ENCODE data around the gene MYO3B.
"Not testable (repeated sequence)": the region's sequence is repeated elsewhere in the genome, so short reads cannot be mapped to it uniquely, and the experiment has no call there.

Gene MYO3B

GRCh38 chr2:170377500-170378207 lies 199.7 kb downstream of the MYO3B start:
- no peak for DNase-seq

DNA sequence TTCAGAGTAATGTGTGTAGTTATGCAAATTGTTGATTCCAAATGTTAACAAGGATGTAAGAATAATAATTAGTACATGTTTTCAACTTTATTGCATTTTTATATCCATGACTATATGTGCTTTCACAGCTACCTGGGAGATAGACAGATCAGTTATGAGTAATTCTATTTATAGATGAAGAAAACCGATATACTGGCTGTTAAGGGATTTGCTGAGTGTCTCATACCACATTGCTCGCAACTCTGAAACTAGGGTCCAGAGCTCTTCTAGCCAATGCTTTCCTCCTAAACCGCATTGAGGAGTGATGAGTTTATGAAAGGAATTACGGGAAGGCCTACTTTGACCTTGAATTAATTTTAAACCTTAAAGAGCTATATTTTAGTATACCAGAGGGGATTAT lies 202.3 kb downstream of the MYO3B start:
- DNase-seq, result no peak

- DNase-seq, result no peak
Measured at GRCh38 chr2:170381678-170382077, 203.7 kb downstream of the MYO3B start.

GRCh38 chr2:170386554-170386953 lies 208.6 kb downstream of the MYO3B start:
- DNase-seq, result no peak

- no peak for DNase-seq
Measured at GRCh38 chr2:170391018-170391417, 213.1 kb downstream of the MYO3B start.

GRCh38 chr2:170391697-170392096 lies 213.8 kb downstream of the MYO3B start:
- DNase-seq, result no peak

DNA sequence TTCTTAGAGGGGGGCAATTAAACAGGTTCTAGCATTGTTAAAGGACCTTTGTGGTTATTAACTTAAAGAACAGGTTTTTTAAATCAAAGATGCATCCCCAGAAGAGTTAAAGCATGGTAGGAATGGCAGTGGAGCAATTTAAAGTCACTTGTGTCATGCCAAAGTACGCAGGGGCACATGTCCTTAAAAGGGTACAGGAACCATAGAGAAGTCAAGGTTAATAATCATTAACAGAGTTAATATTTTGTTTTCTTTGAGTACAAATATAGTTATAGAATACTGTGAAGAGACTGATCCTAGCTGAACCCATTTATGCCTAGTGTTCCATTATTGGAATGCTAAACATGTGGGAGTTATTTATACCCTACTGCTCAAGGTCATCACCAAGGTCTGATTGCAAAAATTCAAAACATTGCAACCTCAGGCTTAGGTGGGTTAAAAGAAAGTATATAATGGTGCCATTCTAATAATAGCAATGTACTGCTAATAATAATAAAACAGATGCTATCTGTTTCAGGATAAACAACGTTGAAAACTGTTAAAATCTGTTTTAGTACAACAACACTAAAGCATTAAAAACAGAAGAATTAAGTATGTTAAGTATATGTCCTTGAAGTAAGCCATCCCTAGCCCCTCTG lies 216.0 kb downstream of the MYO3B start:
- no peak for DNase-seq

DNA sequence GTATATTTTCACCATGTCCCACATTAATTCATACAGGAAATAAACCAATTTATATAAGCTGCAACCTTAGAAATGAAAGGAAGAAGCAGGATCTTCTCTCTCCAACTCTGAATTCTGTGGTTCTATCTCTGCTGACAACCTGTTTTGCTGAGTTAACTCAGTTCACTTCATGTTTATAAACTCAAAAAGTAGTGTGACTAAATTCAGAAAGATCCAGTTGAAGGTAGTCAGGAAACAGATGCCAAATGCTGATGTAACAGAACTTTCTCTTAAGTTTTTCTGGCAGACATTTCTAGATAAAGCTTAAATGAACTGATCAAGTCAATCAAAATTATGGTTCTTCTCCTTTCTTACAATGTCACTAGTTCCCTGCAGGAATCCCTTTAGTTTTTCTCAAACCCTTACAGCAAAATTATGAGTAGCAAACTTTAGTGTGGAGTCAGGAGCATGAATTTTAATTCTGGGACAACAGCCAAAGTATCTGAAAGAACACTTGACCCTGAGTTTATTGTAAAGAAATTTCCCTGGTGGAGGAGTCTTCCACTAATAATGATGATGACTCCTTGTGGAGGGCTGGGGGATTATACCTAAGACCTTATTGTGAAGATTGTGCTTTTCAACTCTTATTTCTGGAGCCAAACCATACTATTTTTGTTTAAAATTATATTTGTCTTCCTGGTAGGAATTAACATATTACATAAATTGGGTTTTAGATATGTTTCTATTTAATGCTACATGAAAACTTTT lies 216.9 kb downstream of the MYO3B start:
- no peak for DNase-seq

DNA sequence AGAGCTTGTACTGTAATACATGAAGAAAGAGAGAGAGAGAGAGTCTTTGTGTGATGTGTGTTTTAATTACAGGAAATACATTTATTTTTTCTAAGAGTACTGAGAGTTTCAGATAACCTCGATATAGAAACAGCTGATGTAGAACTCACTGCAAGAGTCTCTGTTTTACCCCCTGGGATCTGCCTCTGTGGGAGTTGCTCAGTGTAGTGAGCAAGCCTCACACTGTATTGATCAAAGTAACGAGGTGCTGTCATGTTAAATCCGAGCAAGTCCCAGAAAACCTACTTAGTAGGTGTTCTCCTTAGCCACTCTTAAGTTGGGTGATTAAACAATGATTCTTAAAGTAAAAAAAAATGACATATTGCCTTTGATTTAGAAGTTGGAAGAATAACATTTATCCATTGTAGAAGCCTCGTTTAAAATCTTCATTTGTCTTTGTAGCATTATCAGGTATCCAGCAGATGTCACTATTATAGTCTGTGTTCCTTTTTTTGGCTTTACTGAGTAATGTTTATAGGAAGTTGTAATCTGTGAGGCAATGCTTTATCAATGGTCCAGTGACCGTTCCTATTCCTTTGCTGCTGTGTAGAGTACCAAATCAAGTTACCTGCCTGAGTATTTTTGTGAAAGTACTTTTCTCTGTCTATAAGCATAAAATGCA lies 219.0 kb downstream of the MYO3B start:
- peak in 1 of 5 experiments; percentile 40 for DNase-seq

DNA sequence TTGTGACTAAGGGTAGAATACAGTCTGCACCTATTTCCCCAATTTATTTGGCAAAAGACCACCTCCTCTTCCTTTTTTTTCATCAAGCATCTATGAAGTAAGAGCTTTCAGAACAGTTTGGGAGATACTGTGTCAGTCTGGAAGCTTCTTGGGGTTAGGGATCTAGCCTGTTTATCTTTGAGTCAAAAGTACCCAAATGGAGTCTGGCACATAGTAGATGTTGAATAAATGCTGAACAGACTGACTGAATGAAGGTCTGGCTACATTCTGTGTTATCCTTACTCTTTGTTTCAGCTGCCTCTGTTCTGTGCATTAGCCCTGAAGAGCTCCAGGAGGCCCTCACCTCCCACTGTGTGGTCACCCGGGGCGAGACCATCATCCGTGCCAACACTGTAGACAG lies 223.2 kb downstream of the MYO3B start:
- no peak for DNase-seq

DNA sequence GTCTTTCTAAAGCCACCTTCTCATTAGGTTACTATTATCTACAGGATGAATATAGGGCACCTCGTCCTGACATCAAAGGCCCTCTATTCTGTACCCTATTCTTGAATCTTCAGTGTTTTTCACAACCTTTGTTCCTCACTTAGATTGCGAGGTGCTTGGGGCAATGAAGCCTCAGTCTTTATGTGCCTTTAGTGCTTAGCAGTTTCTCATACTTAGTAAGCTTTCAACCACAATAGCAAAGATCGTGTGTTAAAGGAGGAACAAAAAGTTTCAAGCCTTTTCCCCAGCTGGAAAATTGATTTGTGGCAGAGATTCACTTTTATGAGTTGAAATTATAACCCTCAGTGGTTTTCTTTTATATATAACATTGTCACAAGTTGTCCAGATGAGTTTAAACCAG lies 226.9 kb downstream of the MYO3B start:
- peak in 1 of 5 experiments; percentile 53 for DNase-seq

DNA sequence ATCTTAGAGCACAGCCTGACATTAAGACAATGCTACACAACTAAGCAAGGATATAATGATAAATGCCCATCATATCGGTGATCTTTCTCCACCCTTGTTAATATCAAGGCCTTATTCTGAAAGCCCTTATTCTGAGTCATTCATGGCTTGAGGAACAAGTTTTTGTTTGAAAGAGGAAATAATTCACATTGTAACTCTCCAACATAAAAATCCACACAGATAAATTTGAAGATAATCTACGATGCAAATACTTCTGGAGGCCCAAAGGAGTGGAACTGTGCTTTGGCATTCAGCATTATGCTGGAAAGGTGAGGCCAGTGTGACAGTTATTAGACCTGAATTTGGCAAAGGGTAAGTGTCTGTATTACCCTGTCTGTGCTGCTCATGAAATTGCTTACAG lies 227.4 kb downstream of the MYO3B start:
- DNase-seq, result no peak

DNA sequence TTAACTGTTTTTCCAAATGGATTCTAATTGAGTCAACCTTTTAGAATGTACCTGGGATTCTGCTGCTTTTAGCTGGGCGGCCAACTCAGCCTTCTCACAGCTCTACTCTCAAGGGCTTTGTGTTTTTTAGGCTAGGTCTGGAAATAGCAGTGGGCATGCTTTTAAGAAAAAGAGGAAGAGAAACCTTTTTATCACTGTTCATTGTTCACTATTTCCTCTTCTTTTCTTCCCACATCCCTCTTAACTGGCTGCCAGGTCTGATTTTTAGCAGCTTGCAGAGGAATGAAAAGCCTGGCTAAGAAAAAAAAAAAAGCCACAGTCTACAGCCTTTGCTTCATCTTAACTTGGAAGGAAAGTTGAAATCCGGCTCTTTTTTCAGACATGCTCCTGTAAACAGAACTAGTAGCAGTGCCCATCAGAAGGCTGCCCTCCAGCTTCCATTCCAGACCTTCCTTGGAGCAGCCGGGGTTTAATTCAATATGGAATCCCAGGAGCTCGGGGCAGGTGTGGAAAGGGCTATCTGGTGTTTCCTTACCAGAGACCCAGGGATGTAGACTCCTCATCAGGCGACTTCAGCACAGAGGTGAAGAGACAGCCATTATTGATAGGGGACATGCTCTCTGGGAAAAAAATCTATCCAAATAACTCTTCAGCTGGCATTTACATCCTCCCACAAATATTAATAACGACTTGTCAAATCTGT lies 230.7 kb downstream of the MYO3B start:
- DNase-seq, result no peak

- peak; percentile 33 to 84 (median 50) for DNase-seq
Measured at GRCh38 chr2:170409164-170409535, 231.2 kb downstream of the MYO3B start.

DNA sequence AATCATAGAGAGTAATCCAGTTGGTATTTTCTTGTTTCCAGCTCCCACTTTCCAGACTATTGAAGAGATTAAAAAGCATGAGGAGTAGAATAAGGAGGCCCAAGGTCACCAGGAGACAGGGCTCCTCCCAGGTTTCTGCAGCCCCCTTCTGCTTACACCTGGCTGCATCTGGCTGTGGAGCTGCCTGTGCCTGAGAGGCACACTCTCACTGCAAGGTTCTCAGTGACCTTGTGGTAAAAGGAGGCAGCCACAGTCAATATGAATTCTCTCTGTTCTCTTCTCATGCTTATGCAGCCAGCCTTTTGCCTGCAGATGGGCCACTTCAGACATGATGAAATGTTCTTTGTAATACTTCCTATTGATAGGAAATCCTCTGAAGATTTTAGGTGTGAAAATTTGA lies 233.7 kb downstream of the MYO3B start:
- DNase-seq, result peak in 1 of 5 experiments; percentile 49

- DNase-seq, result no peak
Measured at GRCh38 chr2:170420961-170421687, 243.2 kb downstream of the MYO3B start.

GRCh38 chr2:170423919-170424318 lies 246.0 kb downstream of the MYO3B start:
- DNase-seq, result no peak

GRCh38 chr2:170425281-170425751 lies 247.4 kb downstream of the MYO3B start:
- peak in 1 of 5 experiments; percentile 74 for DNase-seq

GRCh38 chr2:170428868-170429267 lies 250.9 kb downstream of the MYO3B start:
- DNase-seq, result no peak

DNA sequence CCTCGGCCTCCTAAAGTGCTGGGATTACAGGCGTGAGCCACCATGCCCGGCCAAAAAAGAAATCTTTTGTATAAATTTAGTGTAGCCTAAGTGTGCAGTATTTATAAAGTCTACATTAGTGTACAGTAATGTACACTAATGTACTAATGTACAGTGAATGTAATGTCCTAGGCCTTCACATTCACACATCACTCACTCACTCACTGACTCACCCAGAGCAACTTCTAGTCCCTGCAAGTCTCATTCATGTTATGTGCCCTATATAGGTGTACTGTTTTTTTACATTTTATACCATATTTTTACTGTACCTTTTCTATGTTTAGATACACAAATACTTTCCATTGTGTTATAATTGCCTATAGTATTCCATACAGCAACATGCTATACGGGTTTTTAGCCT lies 254.9 kb downstream of the MYO3B start:
- DNase-seq, result no peak

DNA sequence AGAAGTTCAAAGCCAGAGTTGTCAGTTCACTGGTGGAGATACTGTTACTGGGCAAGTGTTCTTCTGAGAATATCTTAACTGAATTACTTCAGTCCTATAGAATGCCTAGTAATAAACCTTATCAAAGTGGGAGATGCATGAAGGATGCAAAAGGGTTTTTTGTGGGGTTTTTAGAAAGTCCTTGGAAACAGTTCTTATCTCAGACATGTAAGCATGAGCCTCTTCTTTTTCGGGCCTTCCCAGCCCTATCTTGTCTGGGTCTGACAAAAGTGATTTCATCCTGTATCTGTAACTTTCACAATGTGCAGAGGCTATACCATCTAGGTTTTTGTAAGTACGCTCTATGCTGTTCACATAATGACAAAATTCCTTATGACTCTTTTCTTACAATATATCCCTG lies 255.5 kb downstream of the MYO3B start:
- no peak for DNase-seq

DNA sequence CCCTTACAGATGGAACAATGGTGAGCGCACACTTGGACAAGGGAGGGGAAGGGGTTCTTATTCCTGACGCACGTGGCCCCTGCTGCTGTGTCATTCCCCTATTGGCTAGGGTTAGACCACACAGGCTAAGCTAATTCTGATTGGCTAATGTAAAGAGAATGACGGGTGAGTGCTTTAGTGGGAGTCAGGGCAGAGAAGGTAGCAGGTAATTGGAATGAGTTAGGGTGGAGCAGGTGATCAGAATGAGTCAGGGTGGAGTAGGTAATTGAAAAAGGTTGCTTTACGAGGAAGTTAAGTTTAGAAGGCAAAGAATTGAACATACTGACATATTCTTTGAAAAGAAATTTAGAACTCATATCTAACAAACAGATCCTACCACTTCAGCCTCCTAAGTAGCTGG lies 256.4 kb downstream of the MYO3B start:
- DNase-seq, result not testable (repeated sequence)

Measured in T-helper 2 cell (primary cell).